ENCODE data around the gene ERP44. TPM values are rescaled to one million over a fixed set of nuclear protein-coding genes. Genes with fewer than 3 reads are reported as not detected.
"Not testable (repeated sequence)": the region's sequence is repeated elsewhere in the genome, so short reads cannot be mapped to it uniquely, and the experiment has no call there.

The ERP44 gene
- total RNA-seq, 1 donor: 19.4 TPM

GRCh38 chr9:100064872-100065581 lies 33.8 kb downstream of the ERP44 start:
- DNase-seq (ENCODE audit: low read depth): peak; percentile 76
- TF ChIP-seq CTCF (IDR thresholded peaks at IDR 0.05; ENCODE audit: insufficient read depth, low read length): no peak
- no peak overlapping the region for H3K4me3 ChIP-seq (ENCODE audit: low read depth, low read length)

- H3K4me3 ChIP-seq (ENCODE audit: low read depth, low read length): no peak overlapping the region
- no peak for TF ChIP-seq CTCF (IDR thresholded peaks at IDR 0.05; ENCODE audit: insufficient read depth, low read length)
- no peak for DNase-seq (ENCODE audit: low read depth)
Measured at GRCh38 chr9:100063185-100063584, 35.6 kb downstream of the ERP44 start.

- H3K4me3 ChIP-seq (ENCODE audit: low read depth, low read length): not testable (repeated sequence)
Measured at GRCh38 chr9:100062683-100063082, 36.1 kb downstream of the ERP44 start.

GRCh38 chr9:100058699-100059579 lies 39.9 kb downstream of the ERP44 start:
- no peak for TF ChIP-seq CTCF (IDR thresholded peaks at IDR 0.05; ENCODE audit: insufficient read depth, low read length)
- H3K4me3 ChIP-seq (ENCODE audit: low read depth, low read length): no peak overlapping the region
- no peak for DNase-seq (ENCODE audit: low read depth)

More at GRCh38 chr9:100062683-100063082, 36.1 kb downstream of the ERP44 start:
- not testable (repeated sequence) for DNase-seq (ENCODE audit: low read depth)

DNA sequence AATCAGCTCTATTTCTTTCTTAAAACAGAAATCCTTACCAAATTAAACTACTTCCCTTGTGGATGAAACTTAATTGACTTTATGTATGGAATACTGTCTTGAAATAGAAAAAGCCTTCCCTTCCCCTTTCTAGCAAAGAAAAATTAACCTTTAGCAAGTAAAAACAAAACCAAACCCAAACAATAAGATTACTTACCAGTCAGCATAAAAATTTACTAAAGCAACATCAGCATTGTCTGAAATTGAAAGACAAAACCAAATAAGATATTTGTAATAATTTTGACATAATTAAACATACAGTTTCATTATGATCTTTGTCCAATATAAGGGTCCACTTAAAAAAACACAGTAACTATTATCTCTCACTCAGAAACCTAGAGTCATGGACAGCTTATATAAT lies 41.2 kb downstream of the ERP44 start:
- H3K4me3 ChIP-seq (ENCODE audit: low read depth, low read length): no peak overlapping the region
- DNase-seq (ENCODE audit: low read depth): no peak
- TF ChIP-seq CTCF (IDR thresholded peaks at IDR 0.05; ENCODE audit: insufficient read depth, low read length): no peak

DNA sequence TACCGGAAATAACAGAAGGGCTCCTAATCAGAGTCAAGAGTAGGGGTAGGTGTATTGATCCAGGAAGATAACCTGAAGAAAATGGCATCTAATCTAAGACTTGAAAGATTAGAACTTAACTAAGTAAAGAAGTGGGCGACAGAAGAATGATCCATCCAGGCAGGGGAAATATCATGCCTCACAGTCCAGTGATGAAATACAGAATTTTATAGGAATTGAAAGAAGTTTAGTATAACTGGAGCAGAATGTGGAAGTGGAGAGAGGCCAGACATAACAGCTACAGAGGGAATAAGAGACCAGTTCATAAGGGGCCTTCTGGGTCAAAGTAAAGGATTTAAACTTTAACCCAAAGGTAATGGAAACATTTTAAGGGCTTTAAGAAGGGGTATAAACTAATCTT lies 42.2 kb downstream of the ERP44 start:
- no peak for DNase-seq (ENCODE audit: low read depth)
- H3K4me3 ChIP-seq (ENCODE audit: low read depth, low read length): no peak overlapping the region
- TF ChIP-seq CTCF (IDR thresholded peaks at IDR 0.05; ENCODE audit: insufficient read depth, low read length): no peak

GRCh38 chr9:100052375-100052774 lies 46.4 kb downstream of the ERP44 start:
- no peak overlapping the region for H3K4me3 ChIP-seq (ENCODE audit: low read depth, low read length)
- TF ChIP-seq CTCF (IDR thresholded peaks at IDR 0.05; ENCODE audit: insufficient read depth, low read length): no peak
- DNase-seq (ENCODE audit: low read depth): no peak

All from fibroblast of the aortic adventitia (primary cell).